ENCODE data around the gene NRM. TPM values are rescaled to one million over a fixed set of nuclear protein-coding genes. Genes with fewer than 3 reads are reported as not detected.
"Not testable (repeated sequence)": the region's sequence is repeated elsewhere in the genome, so short reads cannot be mapped to it uniquely, and the experiment has no call there.

Gene NRM
- polyA plus RNA-seq, 2 donors, result 14.2 to 15.4 TPM

DNA sequence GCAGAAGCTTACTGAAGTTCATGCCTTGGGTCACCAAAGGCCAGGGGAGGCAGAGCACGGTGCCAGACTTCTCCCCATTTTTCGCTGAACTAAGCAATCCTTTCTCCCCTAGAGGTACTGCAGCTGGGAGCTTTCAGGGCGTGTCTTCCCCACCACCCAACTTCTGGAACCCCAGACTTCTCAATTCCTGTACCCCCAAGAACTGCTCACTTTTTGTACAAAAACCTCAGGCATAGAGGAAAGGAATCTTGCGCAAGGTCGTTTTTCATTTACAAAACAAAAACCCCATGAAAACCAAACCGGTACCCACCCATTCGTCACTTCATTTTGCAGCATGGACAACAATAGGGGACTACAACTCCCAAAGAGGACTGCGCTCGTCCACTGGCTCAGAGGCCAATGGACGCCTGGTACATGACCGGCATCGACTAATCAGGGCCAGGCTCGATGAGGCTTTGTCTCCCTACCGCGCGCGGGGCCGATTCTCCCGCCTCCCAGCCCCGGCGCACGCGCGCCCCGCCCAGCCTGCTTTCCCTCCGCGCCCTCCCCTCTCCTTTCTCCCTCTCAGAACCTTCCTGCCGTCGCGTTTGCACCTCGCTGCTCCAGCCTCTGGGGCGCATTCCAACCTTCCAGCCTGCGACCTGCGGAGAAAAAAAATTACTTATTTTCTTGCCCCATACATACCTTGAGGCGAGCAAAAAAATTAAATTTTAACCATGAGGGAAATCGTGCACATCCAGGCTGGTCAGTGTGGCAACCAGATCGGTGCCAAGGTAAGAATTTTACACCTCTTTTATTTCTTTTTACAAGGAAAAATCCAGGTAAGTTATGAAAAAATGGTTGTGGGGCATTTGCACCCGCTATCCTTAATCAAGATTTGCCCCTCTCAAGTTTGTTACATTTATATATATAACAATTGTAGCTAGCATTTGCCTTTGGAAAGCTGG is 29.3 kb upstream of the NRM start, which contains the start of gene TUBB:
TSS of gene TUBB (plus strand) at position 562 of the 947 bp plus-strand sequence. CDS start at position 717, 155 bp downstream.
- Histone ChIP-seq H3K36me3 (ENCODE audit: control insufficient read depth in 2 of 2, insufficient read depth in 2 of 2, low read length in 1 of 2) (peaks cover 2 to 24% of the 10 kb centered on the region in 2 donors), H3K9me3 (ENCODE audit: control insufficient read depth in 2 of 2, insufficient read depth in 1 of 2, low read depth in 1 of 2, low read length in 1 of 2) (no peaks in the 10 kb centered on the region), H3K27me3 (ENCODE audit: control insufficient read depth in 1 of 2, insufficient read depth in 2 of 2, low read length in 2 of 2) (no peaks in the 10 kb centered on the region), H3K4me1 (ENCODE audit: control insufficient read depth in 2 of 2, insufficient read depth in 2 of 2, low read length in 1 of 2) (peaks cover 2 to 3% of the 10 kb centered on the region in 2 donors), H3K27ac (ENCODE audit: low read depth in 2 of 2, low read length in 1 of 2) (peak within 1 kb of the TSS; percentile 95 to 98), H3K4me3 (ENCODE audit: low read depth in 1 of 2, low read length in 2 of 2) (peak within 1 kb of the TSS; percentile 67 to 82)
- 0% methylated on average over 38 of the region's 38 CpGs for WGBS, 2 donors

DNA sequence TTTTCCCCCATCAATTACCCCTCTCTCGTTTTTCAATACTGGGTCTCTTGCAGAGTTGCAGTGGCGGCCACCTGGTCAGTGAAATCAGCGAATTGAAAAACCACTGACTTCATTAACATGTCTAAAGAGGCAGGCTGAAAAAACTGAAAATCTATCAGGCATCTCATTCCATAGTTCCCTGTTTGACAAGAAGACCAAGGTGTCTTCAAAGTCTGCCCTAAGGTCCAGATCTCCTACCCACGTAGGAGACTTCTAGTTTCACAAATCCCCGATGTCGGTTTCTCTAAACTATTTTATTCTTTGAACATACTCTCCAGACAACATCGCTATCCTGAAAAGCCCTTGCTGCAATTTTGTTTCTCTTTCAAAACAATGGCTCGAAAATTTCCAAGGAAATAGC is 28.6 kb upstream of the NRM start:
- Histone ChIP-seq H3K4me1 (ENCODE audit: control insufficient read depth in 2 of 2, insufficient read depth in 2 of 2, low read length in 1 of 2) (peaks cover 2 to 3% of the 10 kb centered on the region in 2 donors), H3K27ac (ENCODE audit: low read depth in 2 of 2, low read length in 1 of 2) (peak overlapping the region; percentile 91 to 98), H3K9me3 (ENCODE audit: control insufficient read depth in 2 of 2, insufficient read depth in 1 of 2, low read depth in 1 of 2, low read length in 1 of 2) (no peaks in the 10 kb centered on the region), H3K36me3 (ENCODE audit: control insufficient read depth in 2 of 2, insufficient read depth in 2 of 2, low read length in 1 of 2) (peaks cover 0 to 18% of the 10 kb centered on the region in 2 donors), H3K4me3 (ENCODE audit: low read depth in 1 of 2, low read length in 2 of 2) (peak overlapping the region; percentile 17 to 82), H3K27me3 (ENCODE audit: control insufficient read depth in 1 of 2, insufficient read depth in 2 of 2, low read length in 2 of 2) (no peaks in the 10 kb centered on the region)
- WGBS, 2 donors, result 19 to 21% methylated on average over 8 of the region's 8 CpGs

DNA sequence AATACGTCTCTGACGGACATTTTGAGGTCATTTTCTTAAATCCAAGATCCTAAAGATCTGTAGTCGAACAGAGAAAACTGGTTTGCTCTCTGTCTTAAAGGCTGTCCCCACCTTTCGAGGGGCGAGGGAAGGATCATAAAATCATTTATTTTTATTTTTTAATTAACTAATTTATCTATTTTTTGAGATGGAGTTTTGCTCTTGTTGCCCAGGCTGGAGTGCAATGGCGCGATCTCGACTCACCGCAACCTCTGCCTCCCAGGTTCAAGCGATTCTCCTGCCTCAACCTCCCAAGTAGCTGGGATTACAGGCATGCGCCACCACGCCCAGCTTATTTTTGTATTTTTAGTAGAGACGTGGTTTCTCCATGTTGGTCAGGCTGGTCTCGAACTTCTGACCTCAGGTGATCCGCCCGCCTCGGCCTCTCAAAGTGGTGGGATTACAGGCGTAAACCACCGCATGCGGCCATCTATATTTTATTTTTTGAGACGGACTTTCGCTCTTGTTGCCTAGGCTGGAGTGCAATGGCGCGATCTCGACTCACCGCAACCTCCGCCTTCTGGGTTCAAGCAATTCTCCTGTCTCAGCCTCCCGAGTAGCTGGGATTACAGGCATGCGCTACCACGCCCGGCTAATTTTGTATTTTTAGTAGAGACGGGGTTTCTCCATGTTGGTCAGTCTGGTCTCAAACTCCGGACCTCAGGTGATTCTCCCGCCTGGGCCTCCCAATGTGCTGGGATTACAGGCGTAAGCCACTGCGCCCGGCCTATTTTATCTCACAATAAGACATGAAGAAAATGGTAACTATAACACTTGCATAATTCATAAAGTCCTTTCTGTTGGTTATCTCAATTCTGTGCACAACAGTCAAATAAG is 27.3 kb upstream of the NRM start:
- H3K4me3 ChIP-seq (ENCODE audit: low read depth in 1 of 2, low read length in 2 of 2), result peak overlapping the region; percentile 33 to 38
- WGBS, 2 donors, result 74 to 76% methylated on average over 37 of the region's 37 CpGs
- not testable (repeated sequence) for H3K27me3 ChIP-seq (ENCODE audit: control insufficient read depth in 1 of 2, insufficient read depth in 2 of 2, low read length in 2 of 2); H3K36me3 ChIP-seq (ENCODE audit: control insufficient read depth in 2 of 2, insufficient read depth in 2 of 2, low read length in 1 of 2); H3K4me1 ChIP-seq (ENCODE audit: control insufficient read depth in 2 of 2, insufficient read depth in 2 of 2, low read length in 1 of 2); H3K9me3 ChIP-seq (ENCODE audit: control insufficient read depth in 2 of 2, insufficient read depth in 1 of 2, low read depth in 1 of 2, low read length in 1 of 2)
- H3K27ac ChIP-seq (ENCODE audit: low read depth in 2 of 2, low read length in 1 of 2), result peak overlapping the region; percentile 79 to 98

DNA sequence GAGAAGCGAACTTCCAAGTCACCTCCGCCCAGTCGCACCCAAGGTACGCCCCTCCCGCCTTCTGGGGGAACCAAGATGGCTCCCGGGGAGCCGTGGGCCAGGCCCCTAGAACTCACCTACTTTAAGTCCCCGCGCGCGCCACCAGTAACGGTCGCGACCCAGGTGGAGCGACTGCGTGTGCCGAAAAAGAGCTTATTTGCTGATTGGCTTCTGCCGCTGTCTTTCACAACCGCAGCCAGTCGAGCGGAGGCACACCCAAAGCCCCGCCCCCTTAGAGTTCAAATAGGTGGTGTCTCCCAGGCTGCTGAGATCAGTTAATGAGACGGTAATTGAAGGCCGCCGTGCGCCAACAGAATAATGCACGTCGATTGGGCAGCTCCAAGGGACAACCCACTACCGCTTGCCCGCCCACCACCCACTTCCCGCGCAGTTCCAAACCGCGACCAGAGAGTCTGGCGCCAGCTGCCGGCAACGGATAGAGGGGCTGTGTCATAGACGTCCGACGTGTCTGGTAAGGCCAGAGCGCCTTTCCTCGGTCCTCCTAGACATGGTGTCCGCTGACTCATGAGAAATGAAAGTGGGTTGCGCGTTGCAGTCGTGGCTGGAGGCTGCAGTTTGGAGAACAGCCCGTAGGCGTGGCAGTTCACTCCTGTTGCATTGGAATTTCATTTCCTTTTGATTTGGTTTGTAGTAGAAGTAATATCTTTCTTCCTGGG is 26.5 kb upstream of the NRM start, which contains the start of gene MDC1:
TSS of gene MDC1 (minus strand) at position 153 of the 716 bp plus-strand sequence. CDS start 2,106 bp downstream, outside the sequence.
- no peaks in the 10 kb centered on the region for H3K4me1 ChIP-seq (ENCODE audit: control insufficient read depth in 2 of 2, insufficient read depth in 2 of 2, low read length in 1 of 2)
- H3K4me3 ChIP-seq (ENCODE audit: low read depth in 1 of 2, low read length in 2 of 2), result peak within 1 kb of the TSS; percentile 51 to 66

DNA sequence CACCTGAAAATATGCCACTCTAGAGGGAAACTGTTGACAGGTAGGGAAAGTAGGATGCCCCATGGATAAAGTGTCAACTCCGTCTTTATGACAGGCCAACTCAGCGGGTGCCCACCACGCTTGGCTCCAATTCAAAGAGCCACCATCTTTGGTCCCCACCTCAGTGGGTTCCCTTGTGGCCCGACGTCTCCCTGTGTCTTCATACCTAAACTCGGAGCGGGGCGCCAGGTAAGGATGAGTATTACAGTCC is 26.0 kb upstream of the NRM start:
- Histone ChIP-seq H3K27me3 (ENCODE audit: control insufficient read depth in 1 of 2, insufficient read depth in 2 of 2, low read length in 2 of 2) (no peaks in the 10 kb centered on the region), H3K9me3 (ENCODE audit: control insufficient read depth in 2 of 2, insufficient read depth in 1 of 2, low read depth in 1 of 2, low read length in 1 of 2) (no peaks in the 10 kb centered on the region), H3K27ac (ENCODE audit: low read depth in 2 of 2, low read length in 1 of 2) (peak overlapping the region; percentile 84 to 98), H3K4me1 (ENCODE audit: control insufficient read depth in 2 of 2, insufficient read depth in 2 of 2, low read length in 1 of 2) (no peaks in the 10 kb centered on the region), H3K4me3 (ENCODE audit: low read depth in 1 of 2, low read length in 2 of 2) (peak overlapping the region; percentile 51 to 66), H3K36me3 (ENCODE audit: control insufficient read depth in 2 of 2, insufficient read depth in 2 of 2, low read length in 1 of 2) (peaks cover 0 to 7% of the 10 kb centered on the region in 2 donors)
- WGBS, 2 donors, result 1 to 2% methylated on average over 8 of the region's 8 CpGs

More for the DNA sequence above, 26.5 kb upstream of the NRM start, which contains the start of gene MDC1:
- 0% methylated on average over 48 of the region's 48 CpGs for WGBS, 2 donors
- peaks cover under 1 to 4% of the 10 kb centered on the region in 2 donors for H3K36me3 ChIP-seq (ENCODE audit: control insufficient read depth in 2 of 2, insufficient read depth in 2 of 2, low read length in 1 of 2)
- peak within 1 kb of the TSS; percentile 84 to 98 for H3K27ac ChIP-seq (ENCODE audit: low read depth in 2 of 2, low read length in 1 of 2)
- no peaks in the 10 kb centered on the region for H3K9me3 ChIP-seq (ENCODE audit: control insufficient read depth in 2 of 2, insufficient read depth in 1 of 2, low read depth in 1 of 2, low read length in 1 of 2)
- no peaks in the 10 kb centered on the region for H3K27me3 ChIP-seq (ENCODE audit: control insufficient read depth in 1 of 2, insufficient read depth in 2 of 2, low read length in 2 of 2)

DNA sequence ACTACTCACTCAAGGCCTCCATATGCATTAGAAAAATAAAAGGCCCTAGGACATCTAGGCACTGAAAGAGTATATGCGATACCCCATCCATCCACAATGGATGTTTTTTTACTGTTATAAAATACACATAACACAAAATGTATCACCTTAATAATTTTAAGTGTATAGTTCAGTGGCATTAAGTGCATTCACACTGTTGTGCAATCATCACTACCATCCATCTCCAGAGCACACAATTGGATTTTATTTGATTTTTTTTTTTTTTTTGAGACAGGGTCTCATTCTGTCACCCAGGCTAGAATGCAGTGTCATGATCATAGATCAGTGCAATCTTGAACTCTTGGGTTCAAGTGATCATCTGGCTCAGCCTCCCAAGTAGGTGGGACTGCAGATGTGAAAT is 23.5 kb upstream of the NRM start:
- no peaks in the 10 kb centered on the region for H3K9me3 ChIP-seq (ENCODE audit: control insufficient read depth in 2 of 2, insufficient read depth in 1 of 2, low read depth in 1 of 2, low read length in 1 of 2)
- no peak overlapping the region for H3K4me3 ChIP-seq (ENCODE audit: low read depth in 1 of 2, low read length in 2 of 2)
- peaks cover 0 to 7% of the 10 kb centered on the region in 2 donors for H3K36me3 ChIP-seq (ENCODE audit: control insufficient read depth in 2 of 2, insufficient read depth in 2 of 2, low read length in 1 of 2)
- no peaks in the 10 kb centered on the region for H3K27me3 ChIP-seq (ENCODE audit: control insufficient read depth in 1 of 2, insufficient read depth in 2 of 2, low read length in 2 of 2)
- H3K27ac ChIP-seq (ENCODE audit: low read depth in 2 of 2, low read length in 1 of 2), result no peak overlapping the region
- H3K4me1 ChIP-seq (ENCODE audit: control insufficient read depth in 2 of 2, insufficient read depth in 2 of 2, low read length in 1 of 2), result no peaks in the 10 kb centered on the region
- 97 to 98% methylated on average over 1 of the region's 1 CpG for WGBS, 2 donors

GRCh38 chr6:30712441-30712945 is 21.7 kb upstream of the NRM start:
- Histone ChIP-seq H3K36me3 (ENCODE audit: control insufficient read depth in 2 of 2, insufficient read depth in 2 of 2, low read length in 1 of 2) (peaks cover 0 to 7% of the 10 kb centered on the region in 2 donors), H3K27me3 (ENCODE audit: control insufficient read depth in 1 of 2, insufficient read depth in 2 of 2, low read length in 2 of 2) (no peaks in the 10 kb centered on the region), H3K27ac (ENCODE audit: low read depth in 2 of 2, low read length in 1 of 2) (peak overlapping the region in 1 of 2 donors; percentile 37), H3K4me1 (ENCODE audit: control insufficient read depth in 2 of 2, insufficient read depth in 2 of 2, low read length in 1 of 2) (no peaks in the 10 kb centered on the region), H3K9me3 (ENCODE audit: control insufficient read depth in 2 of 2, insufficient read depth in 1 of 2, low read depth in 1 of 2, low read length in 1 of 2) (no peaks in the 10 kb centered on the region), H3K4me3 (ENCODE audit: low read depth in 1 of 2, low read length in 2 of 2) (no peak overlapping the region)
- 64 to 74% methylated on average over 7 of the region's 7 CpGs for WGBS, 2 donors

GRCh38 chr6:30711758-30712380 is 21.1 kb upstream of the NRM start:
- peaks cover 0 to 7% of the 10 kb centered on the region in 2 donors for H3K36me3 ChIP-seq (ENCODE audit: control insufficient read depth in 2 of 2, insufficient read depth in 2 of 2, low read length in 1 of 2)
- 89 to 90% methylated on average over 1 of the region's 1 CpG for WGBS, 2 donors

More at GRCh38 chr6:30711758-30712380, 21.1 kb upstream of the NRM start:
- H3K27ac ChIP-seq (ENCODE audit: low read depth in 2 of 2, low read length in 1 of 2), result no peak overlapping the region
- H3K27me3 ChIP-seq (ENCODE audit: control insufficient read depth in 1 of 2, insufficient read depth in 2 of 2, low read length in 2 of 2), result no peaks in the 10 kb centered on the region
- no peaks in the 10 kb centered on the region for H3K4me1 ChIP-seq (ENCODE audit: control insufficient read depth in 2 of 2, insufficient read depth in 2 of 2, low read length in 1 of 2)
- no peak overlapping the region for H3K4me3 ChIP-seq (ENCODE audit: low read depth in 1 of 2, low read length in 2 of 2)
- no peaks in the 10 kb centered on the region for H3K9me3 ChIP-seq (ENCODE audit: control insufficient read depth in 2 of 2, insufficient read depth in 1 of 2, low read depth in 1 of 2, low read length in 1 of 2)
